GM12878 (cell line): Measurements from ENCODE around the gene PDE1C. TPM values are rescaled to one million over a fixed set of nuclear protein-coding genes. Genes with fewer than 3 reads are reported as not detected.

Source experiments
- ATAC-seq: fragments of 200-7000 bp; cut with Tn5 transposase; 3 replicates; pipeline ENCODE4 v1.9.1; 2020; ENCODE audit warnings: mild to moderate bottlenecking, moderate library complexity
- BruUV-seq: library from RNA; stranded (reverse); fragments of 400-500 nt; replicated peaks from 2 replicates; lab custom pipeline; 2021; lab: Mats Ljungman, UMichigan
- CTCF ChIA-PET: fragments of 300-600 bp; sonication (Branson Sonifier 250); formaldehyde crosslinking; extraction: SDS; loops from one replicate; lab custom pipeline; 2021; ENCODE audit warnings: inconsistent platforms; lab: Yijun Ruan, JAX
- POLR2A ChIA-PET: fragments of 350-600 bp; formaldehyde crosslinking; extraction: SDS; loops from one replicate; lab custom pipeline; 2021; ENCODE audit warnings: inconsistent platforms; lab: Charles Lee
- RAD21 ChIA-PET: fragments of 300-600 bp; sonication (Branson Sonifier 250); formaldehyde crosslinking; loops from one replicate; lab custom pipeline; 2023; ENCODE audit warnings: antibody characterized with exemption; ENCODE audit not compliant: unreplicated experiment; lab: Charles Lee
- SMC1A ChIA-PET: fragments of 300-600 bp; sonication (Branson Sonifier 250); formaldehyde crosslinking; loops from one replicate; lab custom pipeline; 2023; ENCODE audit not compliant: unreplicated experiment, uncharacterized antibody; lab: Charles Lee
- DNase-seq: peaks from one replicate; pipeline ENCODE4 v3.0.0-alpha.2; 2011; ENCODE audit warnings: low read depth, low spot score
- FAIRE-seq: peaks from 3 replicates; lab custom pipeline; 2011; peaks lifted over from hg19 to GRCh38; lab: Jason Lieb, UNC
- H2AFZ ChIP-seq: 2 replicates; pipeline ENCODE4 v1.6.0; 2011; ENCODE audit warnings: low read depth, low read length, control low read depth; ENCODE audit not compliant: control insufficient read depth
- H3K27ac ChIP-seq: 2 replicates; pipeline ENCODE4 v1.5.1; 2011; ENCODE audit warnings: control low read depth; ENCODE audit not compliant: control insufficient read depth, insufficient read depth
- H3K27me3 ChIP-seq, 2 experiments: replicated peaks in 1 of 2; 2 replicates each; pipeline versions ENCODE4 v1.6.0 to v1.6.1; 2011; ENCODE audit warnings: low read length in 1 of 2; ENCODE audit not compliant: control insufficient read depth in 2 of 2, insufficient read depth in 2 of 2
- H3K36me3 ChIP-seq, 2 experiments: 2 replicates each; pipeline ENCODE4 v1.5.1; 2011; ENCODE audit warnings: low read length in 1 of 2; ENCODE audit not compliant: control insufficient read depth in 2 of 2, insufficient read depth in 2 of 2
- H3K4me1 ChIP-seq: 2 replicates; pipeline ENCODE4 v1.6.1; 2011; ENCODE audit warnings: mild to moderate bottlenecking, low read length, moderate library complexity, mixed read lengths; ENCODE audit not compliant: control insufficient read depth, insufficient read depth
- H3K4me2 ChIP-seq: 2 replicates; pipeline ENCODE4 v1.6.0; 2011; ENCODE audit warnings: control low read depth; ENCODE audit not compliant: control insufficient read depth, insufficient read depth
- H3K4me3 ChIP-seq: fragments of 200-600 bp; sonication (generic); 2 replicates; pipeline ENCODE4 v1.5.1; 2016
- H3K79me2 ChIP-seq: 2 replicates; pipeline ENCODE4 v1.6.0; 2011; ENCODE audit warnings: low read length; ENCODE audit not compliant: control insufficient read depth, insufficient read depth
- H3K9ac ChIP-seq: 2 replicates; pipeline ENCODE4 v1.8.0; 2011; ENCODE audit warnings: low read length, control low read depth, mixed read lengths; ENCODE audit not compliant: control insufficient read depth, insufficient read depth
- H3K9me3 ChIP-seq: replicated peaks from 3 replicates; pipeline ENCODE4 v1.5.1; 2011; ENCODE audit warnings: mild to moderate bottlenecking, low read length; ENCODE audit not compliant: control insufficient read depth, insufficient read depth
- H4K20me1 ChIP-seq: 2 replicates; pipeline ENCODE4 v1.6.0; 2011; ENCODE audit not compliant: control insufficient read depth, insufficient read depth
- BMI1 ChIP-seq: fragments of 450-650 bp; IDR thresholded peaks from 2 replicates; pipeline ENCODE4 v1.6.1; 2016; ENCODE audit warnings: mild to moderate bottlenecking, moderate library complexity, borderline replicate concordance
- CEBPB ChIP-seq, 2 experiments: fragments of 150-350 bp in 1 of 2; IDR thresholded peaks; 2 replicates each; pipeline ENCODE4 v1.6.1; 2012 to 2014; ENCODE audit warnings: low read depth in 2 of 2, low read length in 2 of 2, borderline replicate concordance in 1 of 2, inconsistent platforms in 1 of 2
- EP300 ChIP-seq, 2 experiments: fragments of 150-350 bp in 1 of 2; IDR thresholded peaks; 2 replicates each; pipeline ENCODE4 v1.6.1; 2011 to 2012; ENCODE audit warnings: low read depth in 2 of 2, low read length in 2 of 2, borderline replicate concordance in 1 of 2, improper control_type of control experiment in 1 of 2, inconsistent platforms in 1 of 2; ENCODE audit not compliant: control insufficient read depth in 1 of 2
- FOXK2 ChIP-seq: fragments of 450-650 bp; IDR thresholded peaks from 2 replicates; pipeline ENCODE4 v1.6.1; 2017; ENCODE audit warnings: mild to moderate bottlenecking, moderate library complexity
- PAX8 ChIP-seq: fragments of 450-650 bp; IDR thresholded peaks from 2 replicates; pipeline ENCODE4 v1.6.1; 2017; ENCODE audit warnings: mild to moderate bottlenecking, moderate library complexity
- PBX3 ChIP-seq: IDR thresholded peaks from 2 replicates; pipeline ENCODE4 v1.6.1; 2011; ENCODE audit warnings: mild to moderate bottlenecking, low read depth, low read length, moderate library complexity; ENCODE audit not compliant: insufficient replicate concordance
- POU2F2 ChIP-seq: IDR thresholded peaks from 3 replicates; pipeline ENCODE4 v1.6.1; 2011; ENCODE audit warnings: low read depth, mild to moderate bottlenecking, low read length, borderline replicate concordance
- RAD51 ChIP-seq: fragments of 450-650 bp; IDR thresholded peaks from 2 replicates; pipeline ENCODE4 v1.6.1; 2016; ENCODE audit warnings: moderate library complexity, mild to moderate bottlenecking, inconsistent platforms
- RELA ChIP-seq: fragments of 450-650 bp; IDR thresholded peaks from 2 replicates; pipeline ENCODE4 v1.8.0; 2014; ENCODE audit warnings: borderline replicate concordance; ENCODE audit not compliant: partially characterized antibody
- SMARCA5 ChIP-seq: fragments of 450-650 bp; IDR thresholded peaks from 2 replicates; pipeline ENCODE4 v1.6.1; 2017; ENCODE audit warnings: mild to moderate bottlenecking
- TCF12 ChIP-seq: IDR thresholded peaks from 2 replicates; pipeline ENCODE4 v1.6.1; 2011; ENCODE audit warnings: low read depth, mild to moderate bottlenecking, low read length
- YY1 ChIP-seq: IDR thresholded peaks from 2 replicates; pipeline ENCODE4 v1.6.1; 2011; ENCODE audit warnings: low read depth, mild to moderate bottlenecking, low read length
- ZSCAN29 ChIP-seq: fragments of 450-650 bp; IDR thresholded peaks from 2 replicates; pipeline ENCODE4 v1.6.1; 2017; ENCODE audit warnings: mild to moderate bottlenecking, moderate library complexity
- WGBS: methylation state at CpG from one replicate; pipeline ENCODE4 v1.1.6; 2016; ENCODE audit warnings: low lambda C conversion rate; ENCODE audit not compliant: insufficient replicate concordance, insufficient coverage; ENCODE audit errors: missing lambda C conversion rate; 5-methylcytosine and 5-hydroxymethylcytosine counted together
- in situ Hi-C: fragments of 300-500 bp; cut with MboI; formaldehyde crosslinking; loops from 9 replicates; pipeline ENCODE4 v1.14.3; 2018; ENCODE audit warnings: mixed read lengths
- intact Hi-C: fragments of 100-400 bp; cut with micrococcal nuclease; formaldehyde crosslinking; loops from one replicate; pipeline ENCODE4 v1.14.2; 2022; ENCODE audit not compliant: unreplicated experiment
- polyA plus RNA-seq, 11 experiments: library from polyadenylated mRNA; depleted of rRNA in 4 of 11; unstranded in 6 of 11; stranded (reverse) in 5 of 11; fragments of >200 nt; fragmentation: Nextera tagmentation in 4 of 11; fragmentation: Illumina TruSeq in 1 of 11; extraction: Ambion mirVana in 4 of 11; extraction: Trizol in 1 of 11; gene quantifications; 1 replicate in 1 of 11; 2 replicates in 10 of 11; pipeline versions ENCODE4 v1.2.1 to v1.2.3, GENCODE V29; 2011 to 2016; ENCODE audit warnings: inconsistent platforms in 2 of 11, missing spikeins in 2 of 11, low read depth in 1 of 11
- total RNA-seq, 4 experiments: library from RNA; depleted of rRNA in 3 of 4; stranded (reverse); fragments of >200 nt in 3 of 4; fragmentation: Illumina TruSeq in 1 of 4; extraction: Trizol in 1 of 4; gene quantifications; 2 replicates each; pipeline versions ENCODE4 v1.2.1 to v1.2.3, GENCODE V29; 2013 to 2021
- TF ChIP-seq, protein P1 (sequence below): IDR thresholded peaks from 2 replicates; pipeline ENCODE4 v1.6.1; 2011; ENCODE audit warnings: borderline replicate concordance, low read depth, mild to moderate bottlenecking, moderate library complexity, mixed read lengths, low read length; ENCODE audit not compliant: insufficient read depth; ENCODE audit errors: extremely low read length

The PDE1C gene
- total and polyA plus RNA-seq, 10 of the 15 experiments (the other 5 are each of a cell fraction or from before 2014, with no cell fraction given), result 0.29 to 2.3 (median 0.70) TPM

- H3K4me3 ChIP-seq, result no peak overlapping the region
- in situ Hi-C loops (no loop called here), intact Hi-C loops (no loop called here)
- no peak overlapping the region for H2AFZ ChIP-seq
- no TSS peak for BruUV-seq
- POLR2A ChIA-PET, result no interaction called here
- H3K36me3 ChIP-seq, result no peaks in the 10 kb centered on the region
- H3K9ac ChIP-seq, result no peak overlapping the region
- H3K4me2 ChIP-seq, result no peak overlapping the region
- no peaks in the 10 kb centered on the region for H4K20me1 ChIP-seq
- CTCF ChIA-PET, result no interaction called here
- no peak overlapping the region for H3K27ac ChIP-seq
- SMC1A ChIA-PET, result interaction anchor here (1.4 kb wide), 1 partner anchor 9 kb away, joined by 3 read pairs; no protein-coding TSS in a partner anchor
- RAD21 ChIA-PET, result no interaction called here
- ATAC-seq, result no peak
- DNase-seq, result no peak
- no peaks in the 10 kb centered on the region for H3K27me3 ChIP-seq
- no peaks in the 10 kb centered on the region for H3K4me1 ChIP-seq
- H3K79me2 ChIP-seq, result no peaks in the 10 kb centered on the region
- TF ChIP-seq CEBPB (IDR thresholded peaks at IDR 0.05; ENCODE audit: borderline replicate concordance in 1 of 2, low read depth in 2 of 2, low read length in 2 of 2) (no peak), YY1 (no peak), RELA (no peak), FOXK2 (no peak), EP300 (IDR thresholded peaks at IDR 0.05; ENCODE audit: borderline replicate concordance in 1 of 2, control insufficient read depth in 1 of 2, low read depth in 2 of 2, low read length in 2 of 2) (no peak), PAX8 (no peak), RAD51 (no peak), TCF12 (no peak), SMARCA5 (no peak), POU2F2 (no peak), PBX3 (no peak), ZSCAN29 (no peak), BMI1 (no peak)
- TF ChIP-seq, protein P1, sequence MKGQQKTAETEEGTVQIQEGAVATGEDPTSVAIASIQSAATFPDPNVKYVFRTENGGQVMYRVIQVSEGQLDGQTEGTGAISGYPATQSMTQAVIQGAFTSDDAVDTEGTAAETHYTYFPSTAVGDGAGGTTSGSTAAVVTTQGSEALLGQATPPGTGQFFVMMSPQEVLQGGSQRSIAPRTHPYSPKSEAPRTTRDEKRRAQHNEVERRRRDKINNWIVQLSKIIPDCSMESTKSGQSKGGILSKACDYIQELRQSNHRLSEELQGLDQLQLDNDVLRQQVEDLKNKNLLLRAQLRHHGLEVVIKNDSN, result no peak
- TF ChIP-seq, all 136 proteins: peak for 0
- no peak for FAIRE-seq
- no peaks in the 10 kb centered on the region for H3K9me3 ChIP-seq
- WGBS, result 42% methylated on average over 3 of the region's 3 CpGs
Observed at GRCh38 chr7:31778296-31778695, 291.9 kb downstream of the PDE1C start.
